HepG2 (cell line): Measurements from ENCODE around the gene SIAH1. TPM values are rescaled to one million over a fixed set of nuclear protein-coding genes. Genes with fewer than 3 reads are reported as not detected.
A peak's percentile ranks its signal among the peaks of the same experiment; 100 is the strongest.

Experiments used
- DNMT3B ChIP-seq: conservative IDR thresholded peaks from 2 replicates; pipeline ENCODE4 v1.6.1; 2016; ENCODE audit warnings: missing biosample characterization, control low read depth
- ELF4 ChIP-seq: sonication (generic); formaldehyde crosslinking; IDR thresholded peaks from 2 replicates; pipeline ENCODE4 v1.5.0; 2020; ENCODE audit warnings: missing genetic modification reagents, mild to moderate bottlenecking, moderate library complexity, borderline replicate concordance
- FOXJ3 ChIP-seq: sonication (generic); formaldehyde crosslinking; IDR thresholded peaks from 2 replicates; pipeline ENCODE4 v1.4.0; 2020; ENCODE audit warnings: missing genetic modification reagents, mild to moderate bottlenecking, borderline replicate concordance
- HES4 ChIP-seq: sonication (generic); formaldehyde crosslinking; IDR thresholded peaks from 2 replicates; pipeline ENCODE4 v1.9.0; 2021; ENCODE audit warnings: mild to moderate bottlenecking, missing genetic modification reagents, borderline replicate concordance
- ISX ChIP-seq: sonication (generic); formaldehyde crosslinking; conservative IDR thresholded peaks from 2 replicates; pipeline ENCODE4 v1.5.0; 2020; ENCODE audit warnings: missing genetic modification reagents
- MZF1 ChIP-seq: sonication (generic); formaldehyde crosslinking; IDR thresholded peaks from 2 replicates; pipeline ENCODE4 v1.8.1; 2023; ENCODE audit warnings: mild to moderate bottlenecking, missing genetic modification reagents, borderline replicate concordance
- PHF21A ChIP-seq: sonication (generic); formaldehyde crosslinking; IDR thresholded peaks from 2 replicates; pipeline ENCODE4 v1.5.0; 2020; ENCODE audit warnings: mild to moderate bottlenecking, missing genetic modification reagents
- SMARCC2 ChIP-seq: fragments of 450-650 bp; IDR thresholded peaks from 2 replicates; pipeline ENCODE4 v1.6.1; 2017; ENCODE audit warnings: antibody characterized with exemption, mild to moderate bottlenecking
- ZBTB8A ChIP-seq: sonication (generic); formaldehyde crosslinking; IDR thresholded peaks from 2 replicates; pipeline ENCODE4 v1.4.0; 2020; ENCODE audit warnings: mild to moderate bottlenecking, low read depth, missing genetic modification reagents, borderline replicate concordance
- ZFYVE20 ChIP-seq: sonication (generic); formaldehyde crosslinking; IDR thresholded peaks from 2 replicates; pipeline ENCODE4 v1.8.0; 2023; ENCODE audit warnings: low read depth, mild to moderate bottlenecking, moderate library complexity, missing genetic modification reagents, borderline replicate concordance
- ZMAT3 ChIP-seq: sonication (generic); formaldehyde crosslinking; conservative IDR thresholded peaks from 2 replicates; pipeline ENCODE4 v1.7.0; 2021; ENCODE audit warnings: missing genetic modification reagents
- ZNF33A ChIP-seq: sonication (generic); formaldehyde crosslinking; IDR thresholded peaks from 2 replicates; pipeline ENCODE4 v1.5.1; 2020; ENCODE audit warnings: missing genetic modification reagents, mild to moderate bottlenecking, moderate library complexity, borderline replicate concordance
- ZNF350 ChIP-seq: sonication (generic); formaldehyde crosslinking; IDR thresholded peaks from 2 replicates; pipeline ENCODE4 v1.4.0; 2020; ENCODE audit warnings: mild to moderate bottlenecking, low read depth, missing genetic modification reagents, borderline replicate concordance
- ZNF614 ChIP-seq: IDR thresholded peaks from 2 replicates; pipeline ENCODE4 v1.6.1; 2018; ENCODE audit warnings: missing biosample characterization, missing genetic modification reagents, inconsistent platforms, borderline replicate concordance
- ZNF839 ChIP-seq: sonication (generic); formaldehyde crosslinking; IDR thresholded peaks from 2 replicates; pipeline ENCODE4 v1.4.0; 2020; ENCODE audit warnings: missing genetic modification reagents, mild to moderate bottlenecking, borderline replicate concordance
- ZSCAN25 ChIP-seq: sonication (generic); formaldehyde crosslinking; IDR thresholded peaks from 2 replicates; pipeline ENCODE4 v1.8.0; 2022; ENCODE audit warnings: mild to moderate bottlenecking, missing genetic modification reagents
- polyA plus RNA-seq, 8 experiments: library from polyadenylated mRNA; depleted of rRNA in 3 of 8; stranded (reverse) in 7 of 8; unstranded in 1 of 8; fragments of >200 nt; fragmentation: Illumina TruSeq in 4 of 8; extraction: Trizol in 4 of 8; gene quantifications; 2 replicates each; pipeline versions ENCODE4 v1.2.1 to v1.2.3, GENCODE V29; 2011 to 2016; ENCODE audit warnings: low read depth in 4 of 8, missing spikeins in 1 of 8, mixed read lengths in 1 of 8; ENCODE audit not compliant: insufficient read depth in 1 of 8
- total RNA-seq, 5 experiments: library from RNA; depleted of rRNA; stranded (reverse); fragments of >200 nt; fragmentation: Illumina TruSeq; extraction: Trizol; gene quantifications; 2 replicates each; pipeline ENCODE4 v1.2.3, GENCODE V29; 2016; ENCODE audit warnings: low read depth in 1 of 5
- TF ChIP-seq, protein P1 (sequence below): sonication (generic); formaldehyde crosslinking; IDR thresholded peaks from 2 replicates; pipeline ENCODE4 v1.8.1; 2023; ENCODE audit warnings: missing genetic modification reagents, inconsistent platforms, borderline replicate concordance
- TF ChIP-seq, protein P2 (sequence below): sonication (generic); IDR thresholded peaks from 2 replicates; pipeline ENCODE4 v1.6.1; 2016; ENCODE audit warnings: low read depth, borderline replicate concordance
- TF ChIP-seq, protein P3 (sequence below): sonication (generic); formaldehyde crosslinking; IDR thresholded peaks from 2 replicates; pipeline ENCODE4 v1.4.0; 2020; ENCODE audit warnings: missing genetic modification reagents; ENCODE audit errors: not compliant biosample characterization
- TF ChIP-seq, protein P4 (sequence below): sonication (generic); formaldehyde crosslinking; IDR thresholded peaks from 2 replicates; pipeline ENCODE4 v1.4.0; 2020; ENCODE audit warnings: missing genetic modification reagents
- TF ChIP-seq, protein P5 (sequence below): sonication (generic); formaldehyde crosslinking; IDR thresholded peaks from 2 replicates; pipeline ENCODE4 v1.4.0; 2020; ENCODE audit warnings: mild to moderate bottlenecking, missing genetic modification reagents
- TF ChIP-seq, protein P6 (sequence below): IDR thresholded peaks from 2 replicates; pipeline ENCODE4 v1.6.1; 2016; ENCODE audit warnings: low read depth, borderline replicate concordance

SIAH1 gene
- total and polyA plus RNA-seq, 2 of the 13 experiments (the other 11 are each of a cell fraction or from before 2014, with no cell fraction given) = 16.0 to 28.6 TPM

DNA sequence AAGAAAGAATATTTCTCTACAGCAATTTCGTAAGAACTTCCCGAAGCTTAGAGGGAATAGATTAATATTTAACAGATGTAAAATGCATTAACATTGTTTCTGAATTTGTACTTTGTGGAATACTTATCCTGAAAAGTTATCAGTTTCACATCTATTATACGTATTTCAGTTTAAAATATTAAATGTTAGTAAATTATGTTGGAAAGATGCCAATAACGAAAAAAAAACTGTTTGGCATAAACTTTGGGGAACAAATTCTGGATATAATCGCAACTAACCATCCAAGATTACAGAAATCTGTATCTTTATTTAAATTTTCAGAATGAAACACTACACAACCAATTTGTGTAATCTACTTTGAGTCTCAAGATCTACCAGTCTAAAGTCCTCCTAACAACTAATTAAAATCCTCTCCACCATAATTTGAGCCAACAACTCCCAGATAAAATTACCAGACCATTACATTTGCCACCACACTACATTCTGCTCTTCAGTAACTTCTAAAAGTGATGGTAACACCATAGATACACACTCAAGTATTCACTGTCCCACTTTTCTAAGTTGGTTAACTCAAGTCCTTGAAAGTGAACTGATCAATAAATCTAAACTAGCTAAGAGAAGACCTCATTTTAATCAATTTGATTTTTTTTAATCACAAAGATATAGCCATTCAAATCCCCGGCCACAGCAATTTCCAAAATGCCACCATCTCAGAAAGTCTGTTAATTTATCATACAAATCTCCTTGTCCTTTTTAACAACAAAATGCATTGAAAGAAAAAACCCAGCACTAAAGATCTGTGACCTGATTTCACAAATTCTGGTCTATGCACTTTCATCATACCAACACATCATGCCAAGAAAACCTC, 2.0 kb downstream of the SIAH1 start (continued):
- TF ChIP-seq, protein P1, sequence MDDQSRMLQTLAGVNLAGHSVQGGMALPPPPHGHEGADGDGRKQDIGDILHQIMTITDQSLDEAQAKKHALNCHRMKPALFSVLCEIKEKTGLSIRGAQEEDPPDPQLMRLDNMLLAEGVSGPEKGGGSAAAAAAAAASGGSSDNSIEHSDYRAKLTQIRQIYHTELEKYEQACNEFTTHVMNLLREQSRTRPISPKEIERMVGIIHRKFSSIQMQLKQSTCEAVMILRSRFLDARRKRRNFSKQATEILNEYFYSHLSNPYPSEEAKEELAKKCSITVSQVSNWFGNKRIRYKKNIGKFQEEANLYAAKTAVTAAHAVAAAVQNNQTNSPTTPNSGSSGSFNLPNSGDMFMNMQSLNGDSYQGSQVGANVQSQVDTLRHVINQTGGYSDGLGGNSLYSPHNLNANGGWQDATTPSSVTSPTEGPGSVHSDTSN (CRISPR knock-in tag) = no peak
- TF ChIP-seq ZNF614 (CRISPR knock-in tag) (no peak), ZSCAN25 (CRISPR knock-in tag) (no peak), ZNF33A (CRISPR knock-in tag) (no peak), ZNF350 (CRISPR knock-in tag) (no peak), ZFYVE20 (CRISPR knock-in tag) (no peak), ZNF839 (CRISPR knock-in tag) (no peak), ISX (CRISPR knock-in tag) (peak; percentile 60; the same call in 1 of the 2 replicates), DNMT3B (CRISPR knock-in tag) (no peak), ZMAT3 (CRISPR knock-in tag) (0 out of 2 replicates have a peak, but pooled peaks have one; percentile 36), ZBTB8A (CRISPR knock-in tag) (no peak), PHF21A (CRISPR knock-in tag) (no peak), HES4 (no peak), MZF1 (CRISPR knock-in tag) (no peak), ELF4 (peak; percentile 14; the same call in 1 of the 2 replicates), FOXJ3 (CRISPR knock-in tag) (0 out of 2 replicates have a peak, but pooled peaks have one; percentile 15), SMARCC2 (no peak)
- TF ChIP-seq, protein P2, sequence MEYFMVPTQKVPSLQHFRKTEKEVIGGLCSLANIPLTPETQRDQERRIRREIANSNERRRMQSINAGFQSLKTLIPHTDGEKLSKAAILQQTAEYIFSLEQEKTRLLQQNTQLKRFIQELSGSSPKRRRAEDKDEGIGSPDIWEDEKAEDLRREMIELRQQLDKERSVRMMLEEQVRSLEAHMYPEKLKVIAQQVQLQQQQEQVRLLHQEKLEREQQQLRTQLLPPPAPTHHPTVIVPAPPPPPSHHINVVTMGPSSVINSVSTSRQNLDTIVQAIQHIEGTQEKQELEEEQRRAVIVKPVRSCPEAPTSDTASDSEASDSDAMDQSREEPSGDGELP = no peak
- TF ChIP-seq, protein P3, sequence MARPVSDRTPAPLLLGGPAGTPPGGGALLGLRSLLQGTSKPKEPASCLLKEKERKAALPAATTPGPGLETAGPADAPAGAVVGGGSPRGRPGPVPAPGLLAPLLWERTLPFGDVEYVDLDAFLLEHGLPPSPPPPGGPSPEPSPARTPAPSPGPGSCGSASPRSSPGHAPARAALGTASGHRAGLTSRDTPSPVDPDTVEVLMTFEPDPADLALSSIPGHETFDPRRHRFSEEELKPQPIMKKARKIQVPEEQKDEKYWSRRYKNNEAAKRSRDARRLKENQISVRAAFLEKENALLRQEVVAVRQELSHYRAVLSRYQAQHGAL = no peak
- TF ChIP-seq, protein P4, sequence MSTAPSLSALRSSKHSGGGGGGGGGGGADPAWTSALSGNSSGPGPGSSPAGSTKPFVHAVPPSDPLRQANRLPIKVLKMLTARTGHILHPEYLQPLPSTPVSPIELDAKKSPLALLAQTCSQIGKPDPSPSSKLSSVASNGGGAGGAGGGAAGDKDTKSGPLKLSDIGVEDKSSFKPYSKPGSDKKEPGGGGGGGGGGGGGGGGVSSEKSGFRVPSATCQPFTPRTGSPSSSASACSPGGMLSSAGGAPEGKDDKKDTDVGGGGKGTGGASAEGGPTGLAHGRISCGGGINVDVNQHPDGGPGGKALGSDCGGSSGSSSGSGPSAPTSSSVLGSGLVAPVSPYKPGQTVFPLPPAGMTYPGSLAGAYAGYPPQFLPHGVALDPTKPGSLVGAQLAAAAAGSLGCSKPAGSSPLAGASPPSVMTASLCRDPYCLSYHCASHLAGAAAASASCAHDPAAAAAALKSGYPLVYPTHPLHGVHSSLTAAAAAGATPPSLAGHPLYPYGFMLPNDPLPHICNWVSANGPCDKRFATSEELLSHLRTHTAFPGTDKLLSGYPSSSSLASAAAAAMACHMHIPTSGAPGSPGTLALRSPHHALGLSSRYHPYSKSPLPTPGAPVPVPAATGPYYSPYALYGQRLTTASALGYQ = no peak
- TF ChIP-seq, protein P5, sequence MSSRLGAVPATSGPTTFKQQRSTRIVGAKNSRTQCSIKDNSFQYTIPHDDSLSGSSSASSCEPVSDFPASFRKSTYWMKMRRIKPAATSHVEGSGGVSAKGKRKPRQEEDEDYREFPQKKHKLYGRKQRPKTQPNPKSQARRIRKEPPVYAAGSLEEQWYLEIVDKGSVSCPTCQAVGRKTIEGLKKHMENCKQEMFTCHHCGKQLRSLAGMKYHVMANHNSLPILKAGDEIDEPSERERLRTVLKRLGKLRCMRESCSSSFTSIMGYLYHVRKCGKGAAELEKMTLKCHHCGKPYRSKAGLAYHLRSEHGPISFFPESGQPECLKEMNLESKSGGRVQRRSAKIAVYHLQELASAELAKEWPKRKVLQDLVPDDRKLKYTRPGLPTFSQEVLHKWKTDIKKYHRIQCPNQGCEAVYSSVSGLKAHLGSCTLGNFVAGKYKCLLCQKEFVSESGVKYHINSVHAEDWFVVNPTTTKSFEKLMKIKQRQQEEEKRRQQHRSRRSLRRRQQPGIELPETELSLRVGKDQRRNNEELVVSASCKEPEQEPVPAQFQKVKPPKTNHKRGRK (CRISPR knock-in tag) = no peak
- TF ChIP-seq, protein P6, sequence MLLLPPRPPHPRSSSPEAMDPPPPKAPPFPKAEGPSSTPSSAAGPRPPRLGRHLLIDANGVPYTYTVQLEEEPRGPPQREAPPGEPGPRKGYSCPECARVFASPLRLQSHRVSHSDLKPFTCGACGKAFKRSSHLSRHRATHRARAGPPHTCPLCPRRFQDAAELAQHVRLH = no peak
